Loucy (cell line): ENCODE results near the gene HELT.

Source experiments
- H2AFZ ChIP-seq: fragments of 200-600 bp; sonication (generic); 2 replicates; pipeline ENCODE4 v1.6.0; 2016; ENCODE audit warnings: antibody characterized with exemption, mild to moderate bottlenecking, low read length, moderate library complexity
- H3F3A ChIP-seq: fragments of 200-600 bp; 2 replicates; pipeline ENCODE4 v1.6.0; 2016; ENCODE audit warnings: antibody characterized with exemption, low read depth, mild to moderate bottlenecking
- H3K27me3 ChIP-seq: fragments of 200-600 bp; sonication (generic); 2 replicates; pipeline ENCODE4 v1.6.1; 2014; ENCODE audit warnings: low read length, mild to moderate bottlenecking; ENCODE audit not compliant: insufficient read depth, poor library complexity, severe bottlenecking
- H3K36me3 ChIP-seq: fragments of 200-600 bp; sonication (generic); 2 replicates; pipeline ENCODE4 v1.6.1; 2016; ENCODE audit warnings: low read length; ENCODE audit not compliant: insufficient read depth
- H3K4me1 ChIP-seq: fragments of 200-600 bp; sonication (generic); 2 replicates; pipeline ENCODE4 v1.5.1; 2014; ENCODE audit warnings: low read length, mild to moderate bottlenecking; ENCODE audit not compliant: insufficient read depth, poor library complexity, severe bottlenecking
- H3K4me2 ChIP-seq: fragments of 200-600 bp; sonication (generic); 2 replicates; pipeline ENCODE4 v1.6.0; 2014; ENCODE audit warnings: antibody characterized with exemption, low read length, low read depth, mild to moderate bottlenecking; ENCODE audit not compliant: poor library complexity, severe bottlenecking
- H3K4me3 ChIP-seq: fragments of 200-600 bp; sonication (generic); 2 replicates; pipeline ENCODE4 v1.5.1; 2014; ENCODE audit warnings: low read length, mild to moderate bottlenecking, mixed read lengths; ENCODE audit not compliant: poor library complexity, severe bottlenecking
- H3K79me2 ChIP-seq: fragments of 200-600 bp; sonication (generic); 2 replicates; pipeline ENCODE4 v1.6.1; 2014; ENCODE audit warnings: low read length; ENCODE audit not compliant: insufficient read depth
- H3K9ac ChIP-seq: fragments of 200-600 bp; sonication (generic); 2 replicates; pipeline ENCODE4 v1.6.0; 2014; ENCODE audit warnings: mild to moderate bottlenecking, low read depth, low read length, moderate library complexity; ENCODE audit not compliant: poor library complexity, severe bottlenecking
- H3K9me2 ChIP-seq: fragments of 200-600 bp; sonication (generic); replicated peaks from 2 replicates; pipeline ENCODE4 v1.6.1; 2016; ENCODE audit warnings: low read depth, low read length, mixed read lengths
- H3K9me3 ChIP-seq: fragments of 200-600 bp; sonication (generic); 2 replicates; pipeline ENCODE4 v1.6.1; 2014; ENCODE audit warnings: mild to moderate bottlenecking, antibody characterized with exemption, low read length, low read depth; ENCODE audit not compliant: insufficient read depth
- H4K20me1 ChIP-seq: fragments of 200-600 bp; sonication (generic); 2 replicates; pipeline ENCODE4 v1.6.0; 2014; ENCODE audit warnings: antibody characterized with exemption, low read length, mild to moderate bottlenecking; ENCODE audit not compliant: insufficient read depth, poor library complexity, severe bottlenecking
- CTCF ChIP-seq: fragments of 200-600 bp; sonication (generic); conservative IDR thresholded peaks from 2 replicates; pipeline ENCODE4 v1.5.1; 2014; ENCODE audit warnings: mild to moderate bottlenecking, antibody characterized with exemption, low read length
- EZH2phosphoT487 ChIP-seq: fragments of 200-600 bp; IDR thresholded peaks from 2 replicates; pipeline ENCODE4 v1.6.1; 2018; ENCODE audit warnings: antibody characterized with exemption, mild to moderate bottlenecking, moderate library complexity, borderline replicate concordance

The HELT gene

GRCh38 chr4:185023471-185023870 lies 5.2 kb downstream of the HELT start:
- TF ChIP-seq CTCF (no peak), EZH2phosphoT487 (no peak)
- Histone ChIP-seq H3K27me3 (no peaks in the 10 kb centered on the region), H3K79me2 (no peaks in the 10 kb centered on the region)

GRCh38 chr4:185028625-185029024 lies 10.3 kb downstream of the HELT start:
- H3K4me1 ChIP-seq: no peaks in the 10 kb centered on the region
- H3K4me3 ChIP-seq: no peak overlapping the region
- no peaks in the 10 kb centered on the region for H3F3A ChIP-seq
- no peaks in the 10 kb centered on the region for H4K20me1 ChIP-seq
- no peak overlapping the region for H3K9ac ChIP-seq
- TF ChIP-seq EZH2phosphoT487: no peak
- H2AFZ ChIP-seq: no peak overlapping the region
- H3K36me3 ChIP-seq: no peaks in the 10 kb centered on the region
- no peaks in the 10 kb centered on the region for H3K9me2 ChIP-seq
- H3K9me3 ChIP-seq: no peaks in the 10 kb centered on the region
- H3K4me2 ChIP-seq: no peak overlapping the region
- H3K79me2 ChIP-seq: no peaks in the 10 kb centered on the region
- no peaks in the 10 kb centered on the region for H3K27me3 ChIP-seq

More at GRCh38 chr4:185023471-185023870, 5.2 kb downstream of the HELT start:
- no peak overlapping the region for H3K9ac ChIP-seq
- H4K20me1 ChIP-seq: no peaks in the 10 kb centered on the region
- H2AFZ ChIP-seq: no peak overlapping the region
- H3K36me3 ChIP-seq: no peaks in the 10 kb centered on the region
- no peaks in the 10 kb centered on the region for H3K9me3 ChIP-seq
- H3K4me3 ChIP-seq: no peak overlapping the region
- H3K4me2 ChIP-seq: no peak overlapping the region
- H3K4me1 ChIP-seq: no peaks in the 10 kb centered on the region
- no peaks in the 10 kb centered on the region for H3F3A ChIP-seq
- no peaks in the 10 kb centered on the region for H3K9me2 ChIP-seq

GRCh38 chr4:185031611-185032010 lies 13.3 kb downstream of the HELT start:
- Histone ChIP-seq H3K9me3 (no peaks in the 10 kb centered on the region), H3K9me2 (no peaks in the 10 kb centered on the region), H4K20me1 (no peaks in the 10 kb centered on the region), H3K36me3 (no peaks in the 10 kb centered on the region), H3K79me2 (no peaks in the 10 kb centered on the region), H3K9ac (no peak overlapping the region), H3K4me1 (no peaks in the 10 kb centered on the region), H3K27me3 (no peaks in the 10 kb centered on the region), H3K4me2 (no peak overlapping the region), H2AFZ (no peak overlapping the region), H3F3A (no peaks in the 10 kb centered on the region), H3K4me3 (no peak overlapping the region)
- TF ChIP-seq CTCF (no peak), EZH2phosphoT487 (no peak)

GRCh38 chr4:185033072-185033471 lies 14.8 kb downstream of the HELT start:
- Histone ChIP-seq H3F3A (no peaks in the 10 kb centered on the region), H3K4me3 (no peak overlapping the region), H3K9me3 (peaks cover 3% of the 10 kb centered on the region; the same call in 1 of the 2 replicates), H3K27me3 (no peaks in the 10 kb centered on the region), H2AFZ (no peak overlapping the region), H3K9ac (no peak overlapping the region), H4K20me1 (no peaks in the 10 kb centered on the region), H3K79me2 (no peaks in the 10 kb centered on the region), H3K4me2 (no peak overlapping the region), H3K36me3 (no peaks in the 10 kb centered on the region), H3K9me2 (no peaks in the 10 kb centered on the region), H3K4me1 (no peaks in the 10 kb centered on the region)
- TF ChIP-seq EZH2phosphoT487 (no peak), CTCF (no peak)
